PC-9 (cell line): Measurements from ENCODE around the gene ELMO3. TPM values are rescaled to one million over a fixed set of nuclear protein-coding genes. Genes with fewer than 3 reads are reported as not detected.
A peak's percentile ranks its signal among the peaks of the same experiment; 100 is the strongest.

Experiments
- BruUV-seq: library from RNA; stranded (reverse); fragments of 400-500 nt; replicated peaks from 2 replicates; lab custom pipeline; 2021; lab: Mats Ljungman, UMichigan
- CTCF ChIA-PET: fragments of 300-600 bp; sonication (Branson Sonifier 250); formaldehyde crosslinking; loops from one replicate; lab custom pipeline; 2022; ENCODE audit warnings: antibody characterized with exemption; lab: Charles Lee
- POLR2A ChIA-PET: fragments of 300-600 bp; sonication (Branson Sonifier 250); formaldehyde crosslinking; loops from one replicate; lab custom pipeline; 2022; ENCODE audit warnings: antibody characterized with exemption; ENCODE audit not compliant: unreplicated experiment; lab: Charles Lee
- DNase-seq, 2 experiments: peaks; one replicate each; pipeline versions ENCODE4 v3.0.0 to v3.0.0-alpha.2; 2015 to 2022; ENCODE audit warnings: mixed read lengths in 1 of 2
- H2AFZ ChIP-seq: fragments of 200-600 bp; sonication (generic); 2 replicates; pipeline ENCODE4 v1.8.1; 2017; ENCODE audit warnings: antibody characterized with exemption
- H3F3A ChIP-seq: fragments of 200-600 bp; sonication (generic); 2 replicates; pipeline ENCODE4 v1.8.1; 2017; ENCODE audit warnings: antibody characterized with exemption, mild to moderate bottlenecking, low read depth; ENCODE audit not compliant: insufficient read depth
- H3K27ac ChIP-seq: fragments of 200-600 bp; sonication (generic); 2 replicates; pipeline ENCODE4 v1.6.1; 2016; ENCODE audit warnings: mixed run types
- H3K27me3 ChIP-seq: fragments of 200-600 bp; sonication (generic); 2 replicates; pipeline ENCODE4 v1.6.1; 2016; ENCODE audit warnings: low read depth, mixed run types; ENCODE audit not compliant: insufficient read depth
- H3K36me3 ChIP-seq: fragments of 200-600 bp; sonication (generic); 2 replicates; pipeline ENCODE4 v1.6.1; 2016; ENCODE audit warnings: low read depth, mixed run types
- H3K4me1 ChIP-seq: fragments of 200-600 bp; sonication (generic); replicated peaks from 2 replicates; pipeline ENCODE4 v1.6.1; 2016; ENCODE audit warnings: mixed run types; ENCODE audit not compliant: insufficient read depth
- H3K4me2 ChIP-seq: fragments of 200-600 bp; sonication (generic); 2 replicates; pipeline ENCODE4 v1.6.1; 2017; ENCODE audit warnings: mixed run types
- H3K4me3 ChIP-seq: fragments of 200-600 bp; sonication (generic); 2 replicates; pipeline ENCODE4 v1.6.1; 2016; ENCODE audit warnings: mixed run types
- H3K79me2 ChIP-seq: fragments of 200-600 bp; sonication (generic); 2 replicates; pipeline ENCODE4 v1.6.1; 2017; ENCODE audit warnings: low read depth, mixed run types
- H3K9me2 ChIP-seq: fragments of 200-600 bp; sonication (generic); 2 replicates; pipeline ENCODE4 v1.8.1; 2017; ENCODE audit warnings: mild to moderate bottlenecking; ENCODE audit not compliant: insufficient read depth
- H3K9me3 ChIP-seq: fragments of 200-600 bp; sonication (generic); 2 replicates; pipeline ENCODE4 v1.8.1; 2016; ENCODE audit warnings: low read depth; ENCODE audit not compliant: insufficient read depth
- H4K20me1 ChIP-seq: fragments of 200-600 bp; sonication (generic); 2 replicates; pipeline ENCODE4 v1.8.1; 2017; ENCODE audit not compliant: insufficient read depth
- EZH2 ChIP-seq: fragments of 200-600 bp; sonication (generic); IDR thresholded peaks from 2 replicates; pipeline ENCODE4 v1.8.0; 2017; ENCODE audit warnings: antibody characterized with exemption, low read depth
- intact Hi-C: fragments of 100-400 bp; cut with micrococcal nuclease; formaldehyde crosslinking; loops from one replicate; pipeline ENCODE4 v1.10.0; 2022; ENCODE audit not compliant: unreplicated experiment
- total RNA-seq: library from RNA; stranded (reverse); gene quantifications from 2 replicates; pipeline ENCODE4 v1.2.3, GENCODE V29; 2021
- TF ChIP-seq, protein P1 (sequence below): fragments of 200-600 bp; sonication (generic); conservative IDR thresholded peaks from 2 replicates; pipeline ENCODE4 v1.6.1; 2017; ENCODE audit warnings: mixed run types, antibody characterized with exemption, mild to moderate bottlenecking, moderate library complexity

The ELMO3 gene
- total RNA-seq, 1 experiment from 2014 or later: 32.4 TPM

DNA sequence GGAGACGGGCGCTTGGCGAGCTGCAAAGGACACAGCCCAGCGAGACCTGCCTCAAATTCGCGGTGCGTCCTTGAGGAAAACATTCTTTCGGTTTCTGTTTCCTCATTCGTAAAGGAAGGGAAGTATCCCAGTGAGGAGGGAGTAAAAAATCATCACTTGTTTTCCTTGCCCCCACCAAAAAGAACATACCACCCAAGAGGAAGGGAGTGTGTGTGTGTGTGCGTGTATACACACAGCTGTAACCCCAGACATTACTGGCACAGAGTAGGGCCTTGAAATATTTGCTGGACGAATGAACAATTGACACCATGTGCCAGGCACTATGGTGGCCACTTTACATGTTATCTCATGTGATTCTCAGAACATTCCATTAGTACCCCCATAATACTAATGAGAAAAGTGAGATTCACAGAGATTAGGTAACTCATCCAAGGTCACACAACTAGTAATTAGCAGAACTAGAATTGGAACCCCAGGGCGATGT lies 13.2 kb upstream of the ELMO3 start:
- DNase-seq: no peak
- Histone ChIP-seq H4K20me1 (no peaks in the 10 kb centered on the region), H3K79me2 (peaks cover 16% of the 10 kb centered on the region), H3K4me2 (0 out of 2 replicates have a peak overlapping the region, but pooled peaks have one; percentile 84), H3K9me3 (no peaks in the 10 kb centered on the region), H3K27me3 (no peaks in the 10 kb centered on the region), H2AFZ (no peak overlapping the region), H3K36me3 (no peaks in the 10 kb centered on the region), H3K4me3 (no peak overlapping the region), H3K4me1 (peaks cover 36% of the 10 kb centered on the region), H3K9me2 (no peaks in the 10 kb centered on the region), H3F3A (peaks cover 20% of the 10 kb centered on the region; the same call in 1 of the 2 replicates), H3K27ac (no peak overlapping the region)
- CTCF ChIA-PET: interaction anchor here (1.2 kb wide), 1 partner anchor 168 kb away, joined by 4 read pairs; no protein-coding TSS in a partner anchor
- intact Hi-C loops: loop anchor here (2.0 kb wide), 1 partner anchor 73 kb away; no protein-coding TSS in a partner anchor
- no peak for TF ChIP-seq EZH2
- TF ChIP-seq, protein P1, sequence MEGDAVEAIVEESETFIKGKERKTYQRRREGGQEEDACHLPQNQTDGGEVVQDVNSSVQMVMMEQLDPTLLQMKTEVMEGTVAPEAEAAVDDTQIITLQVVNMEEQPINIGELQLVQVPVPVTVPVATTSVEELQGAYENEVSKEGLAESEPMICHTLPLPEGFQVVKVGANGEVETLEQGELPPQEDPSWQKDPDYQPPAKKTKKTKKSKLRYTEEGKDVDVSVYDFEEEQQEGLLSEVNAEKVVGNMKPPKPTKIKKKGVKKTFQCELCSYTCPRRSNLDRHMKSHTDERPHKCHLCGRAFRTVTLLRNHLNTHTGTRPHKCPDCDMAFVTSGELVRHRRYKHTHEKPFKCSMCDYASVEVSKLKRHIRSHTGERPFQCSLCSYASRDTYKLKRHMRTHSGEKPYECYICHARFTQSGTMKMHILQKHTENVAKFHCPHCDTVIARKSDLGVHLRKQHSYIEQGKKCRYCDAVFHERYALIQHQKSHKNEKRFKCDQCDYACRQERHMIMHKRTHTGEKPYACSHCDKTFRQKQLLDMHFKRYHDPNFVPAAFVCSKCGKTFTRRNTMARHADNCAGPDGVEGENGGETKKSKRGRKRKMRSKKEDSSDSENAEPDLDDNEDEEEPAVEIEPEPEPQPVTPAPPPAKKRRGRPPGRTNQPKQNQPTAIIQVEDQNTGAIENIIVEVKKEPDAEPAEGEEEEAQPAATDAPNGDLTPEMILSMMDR: no peak
- BruUV-seq: no TSS peak
- POLR2A ChIA-PET: no interaction called here

DNA sequence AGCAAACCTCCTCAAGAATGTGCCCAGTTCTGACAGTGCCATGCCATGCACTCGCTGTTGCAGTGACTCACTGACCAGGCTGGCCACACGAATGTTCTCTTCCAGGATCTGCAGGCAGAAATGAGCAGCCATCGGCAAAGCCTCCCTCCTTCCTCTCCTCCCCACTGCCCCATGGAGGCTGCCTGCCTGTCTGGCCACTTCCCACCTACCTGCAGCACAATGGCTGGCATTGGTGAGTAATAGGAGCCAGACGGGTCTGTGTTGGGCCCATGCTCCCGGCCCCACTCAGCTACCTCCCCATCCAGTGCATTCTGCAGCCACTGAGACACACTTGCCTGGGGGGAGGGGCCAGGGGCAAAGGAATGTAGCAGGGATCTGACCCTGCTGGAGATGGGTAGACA lies 12.4 kb upstream of the ELMO3 start:
- Histone ChIP-seq H2AFZ (no peak overlapping the region), H3K27me3 (no peaks in the 10 kb centered on the region), H3K36me3 (no peaks in the 10 kb centered on the region), H3K27ac (no peak overlapping the region), H3K4me2 (peak overlapping the region; percentile 46), H3K9me3 (no peaks in the 10 kb centered on the region), H3K4me3 (no peak overlapping the region), H3K4me1 (peaks cover 40% of the 10 kb centered on the region), H3F3A (peaks cover 20% of the 10 kb centered on the region; the same call in 1 of the 2 replicates), H3K9me2 (no peaks in the 10 kb centered on the region), H4K20me1 (no peaks in the 10 kb centered on the region), H3K79me2 (peaks cover 16% of the 10 kb centered on the region)
- peak; percentile 57 to 65 for DNase-seq
- no peak for TF ChIP-seq EZH2
- TF ChIP-seq, protein P1: no peak
- intact Hi-C loops: no loop called here
- ChIA-PET POLR2A (interaction anchor here (0.6 kb wide), 1 partner anchor 8 kb away, joined by 3 read pairs; no protein-coding TSS in a partner anchor), CTCF (interaction anchor here (1.0 kb wide), 1 partner anchor 60 kb away, joined by 4 read pairs; no protein-coding TSS in a partner anchor)
- no TSS peak for BruUV-seq

DNA sequence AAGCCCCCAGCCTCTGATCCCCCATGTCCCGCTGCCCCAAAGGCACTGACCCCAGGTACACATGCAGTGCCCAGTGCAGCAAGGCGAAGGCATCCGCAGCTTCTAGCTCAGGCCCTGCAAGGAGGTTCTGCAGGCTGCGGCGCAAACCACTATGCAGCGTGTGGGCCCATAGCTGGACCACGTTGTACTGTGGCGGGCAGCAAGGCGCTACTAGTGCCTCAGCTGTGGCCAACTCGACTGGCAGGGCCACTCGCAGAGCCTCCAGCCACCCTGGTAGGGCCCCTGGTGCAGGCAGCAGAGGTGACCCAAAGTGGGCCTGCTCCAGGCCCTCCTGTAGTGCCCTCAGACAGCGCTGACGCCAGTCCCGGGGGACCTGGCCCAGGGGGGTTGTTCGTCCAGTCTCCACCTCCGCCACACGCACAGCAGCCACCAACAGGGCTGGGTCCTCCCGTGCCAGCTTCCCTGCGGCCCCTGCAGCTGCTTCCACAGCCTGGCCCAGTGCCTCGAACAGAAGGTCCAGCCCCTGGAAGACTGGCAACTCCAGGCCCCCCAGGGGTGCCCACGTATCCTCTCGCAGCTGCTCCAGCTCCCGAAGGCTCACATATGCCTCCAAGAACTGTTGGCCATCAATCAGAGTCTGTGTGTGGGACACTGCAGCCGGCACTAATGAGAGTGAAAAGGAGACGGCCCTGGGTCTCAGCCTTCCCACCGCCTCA lies 11.6 kb upstream of the ELMO3 start:
- Histone ChIP-seq H2AFZ (no peak overlapping the region), H3K4me2 (peak overlapping the region; percentile 46), H3K79me2 (peaks cover 12% of the 10 kb centered on the region), H3K27me3 (no peaks in the 10 kb centered on the region), H3K4me1 (peaks cover 40% of the 10 kb centered on the region), H3F3A (peaks cover 20% of the 10 kb centered on the region; the same call in 1 of the 2 replicates), H4K20me1 (no peaks in the 10 kb centered on the region), H3K4me3 (no peak overlapping the region), H3K9me2 (no peaks in the 10 kb centered on the region), H3K9me3 (no peaks in the 10 kb centered on the region), H3K27ac (no peak overlapping the region), H3K36me3 (no peaks in the 10 kb centered on the region)
- intact Hi-C loops: no loop called here
- DNase-seq: no peak
- CTCF ChIA-PET: interaction anchor here (1.0 kb wide), 1 partner anchor 60 kb away, joined by 4 read pairs; no protein-coding TSS in a partner anchor
- POLR2A ChIA-PET: interaction anchor here (0.6 kb wide), 1 partner anchor 9 kb away, joined by 3 read pairs; no protein-coding TSS in a partner anchor
- TF ChIP-seq, protein P1: no peak
- TF ChIP-seq EZH2: no peak
- no TSS peak for BruUV-seq
